OCI-LY7 (cell line): ENCODE measurements around the gene USE1.

Experiments used
- CTCF ChIP-seq: fragments of 200-600 bp; sonication (generic); conservative IDR thresholded peaks from 2 replicates; pipeline ENCODE4 v1.5.1; 2014; ENCODE audit warnings: mild to moderate bottlenecking, antibody characterized with exemption, low read length, moderate library complexity, mixed read lengths
- EZH2phosphoT487 ChIP-seq: fragments of 200-600 bp; sonication (generic); IDR thresholded peaks from 2 replicates; pipeline ENCODE4 v1.6.1; 2018; ENCODE audit warnings: low read depth, borderline replicate concordance, mild to moderate bottlenecking, mixed run types, antibody characterized with exemption, low read length, moderate library complexity, mixed read lengths

- TF ChIP-seq CTCF, result no peak
- TF ChIP-seq EZH2phosphoT487, result no peak
Observed at GRCh38 chr19:17172624-17173345, 42.4 kb upstream of the USE1 start.
